ENCODE results near the gene CDKL4.

DNA sequence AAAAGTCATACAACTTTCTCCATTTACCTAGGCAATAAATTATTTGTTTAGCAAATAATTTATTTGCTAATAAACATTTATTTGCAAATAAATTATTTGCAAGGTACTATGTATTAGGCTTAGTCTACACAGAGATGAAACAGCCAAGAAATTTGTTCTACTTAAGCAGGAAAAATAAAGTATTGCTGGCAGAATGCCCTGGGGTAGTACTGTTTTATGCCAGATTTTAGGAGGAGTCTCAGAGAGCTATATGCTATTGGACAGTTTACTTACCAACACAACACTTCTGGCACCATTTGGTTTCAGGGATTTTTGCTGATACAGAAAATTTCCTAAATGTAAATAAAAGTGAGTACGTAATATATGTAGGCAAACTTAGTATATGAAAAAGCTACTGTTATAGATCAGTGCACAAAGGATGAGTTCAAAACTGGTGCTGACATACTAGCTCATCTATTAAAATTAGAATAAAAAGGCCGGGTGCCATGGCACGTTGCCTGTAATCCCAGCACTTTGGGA lies 23.2 kb upstream of the CDKL4 start:
- TF ChIP-seq REST (IDR thresholded peaks at IDR 0.05; ENCODE audit: low read depth) (no peak), RAD21 (IDR thresholded peaks at IDR 0.05; ENCODE audit: low read depth) (no peak), EGR1 (IDR thresholded peaks at IDR 0.05) (no peak), TEAD4 (IDR thresholded peaks at IDR 0.05) (no peak)
